PC-3 (cell line): ENCODE measurements around the gene ABCD3.

Experiments used
- CTCF ChIP-seq: fragments of 300-600 bp; sonication (generic); conservative IDR thresholded peaks from 2 replicates; pipeline ENCODE4 v1.5.1; 2017; ENCODE audit warnings: antibody characterized with exemption, low read depth, mild to moderate bottlenecking, low read length
- EZH2 ChIP-seq: fragments of 300-600 bp; sonication (generic); IDR thresholded peaks from one replicate; pipeline ENCODE4 v1.6.1; 2017; ENCODE audit warnings: antibody characterized with exemption, mild to moderate bottlenecking, low read length; ENCODE audit not compliant: unreplicated experiment
- EZH2phosphoT487 ChIP-seq: fragments of 300-600 bp; sonication (generic); IDR thresholded peaks from 2 replicates; pipeline ENCODE4 v1.6.1; 2018; ENCODE audit warnings: mild to moderate bottlenecking, antibody characterized with exemption, low read length, borderline replicate concordance

DNA sequence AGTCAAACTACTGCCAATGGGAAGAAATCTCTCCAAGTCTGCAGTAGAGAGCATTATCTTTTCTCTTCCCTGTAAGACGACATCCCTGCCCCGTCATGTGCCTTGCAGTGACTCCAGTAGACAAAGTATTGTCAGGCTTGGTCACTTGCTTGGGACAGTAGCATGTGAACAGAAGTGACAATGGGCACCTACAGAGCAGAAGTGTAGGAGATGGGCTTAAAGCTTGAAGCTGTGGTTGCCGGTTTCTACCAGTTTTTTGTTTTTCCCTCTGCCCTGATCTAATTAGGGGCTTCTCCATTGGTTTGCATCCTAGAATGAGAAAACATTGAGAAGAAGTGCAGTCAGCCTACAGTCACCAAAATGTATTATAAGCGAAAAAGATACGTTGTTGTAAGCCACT is 110.6 kb downstream of the ABCD3 start:
- no peak for TF ChIP-seq CTCF
- TF ChIP-seq EZH2, result no peak
- TF ChIP-seq EZH2phosphoT487, result no peak
